HG03159 (cell line): Measurements from ENCODE around the gene SNW1.
"Not testable (repeated sequence)": the region's sequence is repeated elsewhere in the genome, so short reads cannot be mapped to it uniquely, and the experiment has no call there.

Source experiments
- ATAC-seq: cut with Tn5 transposase; IDR thresholded peaks from one replicate; pipeline ENCODE4 v1.9.1; 2021; ENCODE audit warnings: mild to moderate bottlenecking, moderate library complexity; ENCODE audit not compliant: unreplicated experiment

The SNW1 gene

DNA sequence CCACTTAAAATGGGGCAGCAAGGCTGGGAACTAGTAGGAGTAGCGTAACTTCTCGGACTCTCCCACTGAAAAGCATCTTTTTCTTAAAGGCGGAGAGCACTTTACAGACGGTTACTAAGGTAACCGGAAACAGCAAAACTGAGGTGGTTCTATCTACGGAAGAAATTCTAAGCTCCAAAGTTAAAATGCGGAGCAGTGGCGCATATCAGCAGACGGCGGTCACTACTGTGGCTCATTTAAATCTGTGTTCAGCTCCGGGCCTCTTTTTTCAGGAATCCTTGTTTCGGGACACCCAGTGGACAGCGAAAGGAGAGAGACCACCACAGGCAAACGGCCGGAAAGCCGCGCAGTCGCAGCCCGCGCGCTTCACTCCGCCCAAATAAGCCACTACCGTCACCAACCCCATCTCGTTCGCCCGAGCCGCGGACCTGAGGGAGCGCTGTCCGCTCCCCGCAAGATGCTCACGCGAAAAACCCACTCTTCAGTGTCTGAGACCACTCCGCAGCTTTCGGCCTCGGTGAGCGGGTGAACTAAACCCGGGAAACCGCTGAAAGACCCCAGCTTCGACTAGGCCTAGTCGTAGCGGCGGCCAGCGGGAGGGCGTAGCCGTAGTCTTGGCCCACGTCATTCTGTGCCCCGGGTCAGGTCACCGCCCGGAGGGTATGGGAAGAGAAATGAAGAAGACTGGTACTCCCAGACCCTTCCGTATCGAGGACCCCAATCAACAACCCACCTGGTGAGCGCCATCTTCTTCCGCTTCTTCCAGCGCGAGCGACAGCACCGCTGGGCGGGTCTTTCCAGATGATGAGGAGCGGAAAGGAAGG lies at the start of gene SNW1:
TSS of gene SNW1 (minus strand) at position 776 of the 824 bp plus-strand sequence. CDS start at position 747, 29 bp downstream.
- peak; percentile 95 for ATAC-seq

DNA sequence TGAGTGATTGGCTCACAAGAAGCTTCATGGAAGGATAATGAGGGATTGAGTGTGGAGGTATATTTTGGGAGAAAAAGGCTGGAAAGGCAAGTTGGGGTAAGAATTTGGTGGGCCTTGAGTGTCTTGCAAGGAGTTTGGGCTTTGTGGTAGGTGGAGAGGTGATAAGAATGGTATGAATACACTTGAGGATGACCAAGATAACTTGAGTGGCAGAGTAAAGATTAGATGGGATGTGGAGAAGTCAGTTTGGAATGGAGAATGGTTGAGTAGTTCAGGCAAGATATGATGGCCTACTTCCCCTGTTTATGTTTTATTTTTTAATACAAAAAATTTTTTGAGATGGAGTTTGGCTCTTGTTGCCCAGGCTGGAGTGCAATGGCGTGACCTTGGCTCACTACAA lies 48.1 kb upstream of the SNW1 start:
- no peak for ATAC-seq

DNA sequence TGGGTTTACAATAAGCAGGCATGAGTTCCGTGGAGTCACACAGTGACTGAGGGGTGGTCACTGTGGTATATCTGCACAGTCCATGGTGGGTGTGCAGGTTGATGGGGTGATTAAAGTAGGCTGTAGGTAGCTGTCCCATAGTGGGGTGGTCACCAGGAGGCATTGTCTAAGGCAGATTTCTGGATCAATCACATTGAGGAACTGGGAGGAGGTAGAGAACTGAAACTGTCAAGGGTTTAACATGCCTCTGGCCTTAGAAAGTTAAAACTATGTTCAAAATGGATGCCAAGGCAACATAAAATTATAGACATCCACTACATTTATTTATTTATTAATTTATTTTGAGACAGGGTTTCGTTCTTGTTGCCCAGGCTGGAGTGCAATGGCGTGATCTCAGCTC lies 47.3 kb upstream of the SNW1 start:
- ATAC-seq: no peak

DNA sequence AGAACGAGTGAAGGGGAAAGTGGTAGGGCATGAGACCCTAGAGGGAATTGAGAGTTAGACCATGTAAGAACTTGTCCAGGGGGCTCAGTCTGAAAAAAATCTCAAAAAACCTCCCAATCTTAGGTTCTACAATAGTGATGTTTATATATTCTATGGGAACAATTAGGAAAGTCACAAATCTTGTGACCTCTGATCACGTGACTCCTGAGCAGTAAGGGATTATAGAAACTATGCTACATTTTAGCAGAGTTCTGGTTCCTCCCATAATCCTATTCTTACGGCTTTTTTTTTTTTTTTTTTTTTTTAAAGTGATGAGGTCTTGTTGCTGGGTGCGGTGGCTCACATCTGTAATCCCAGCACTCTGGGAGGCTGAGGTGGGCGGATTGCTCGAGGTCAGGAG lies 44.8 kb upstream of the SNW1 start:
- ATAC-seq: no peak

DNA sequence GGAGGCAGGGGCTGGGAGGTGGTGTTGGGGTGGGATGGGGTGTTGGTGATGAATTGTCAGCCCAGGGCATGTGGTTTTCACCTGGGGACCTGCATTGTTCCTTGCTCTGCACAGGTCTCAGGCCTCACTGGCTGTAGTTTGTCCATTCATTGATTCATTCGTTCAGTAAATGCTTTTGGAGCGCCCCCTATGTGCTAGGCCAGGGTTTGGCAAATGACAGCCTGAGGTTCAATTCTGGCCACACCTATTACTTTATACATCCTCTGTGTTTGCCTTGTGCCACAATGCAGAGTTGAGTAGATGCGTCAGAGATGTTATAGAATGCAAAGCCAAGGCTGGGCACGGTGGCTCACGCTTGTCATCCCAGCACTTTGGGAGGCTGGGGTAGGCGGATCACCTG lies 43.6 kb upstream of the SNW1 start:
- ATAC-seq: no peak

DNA sequence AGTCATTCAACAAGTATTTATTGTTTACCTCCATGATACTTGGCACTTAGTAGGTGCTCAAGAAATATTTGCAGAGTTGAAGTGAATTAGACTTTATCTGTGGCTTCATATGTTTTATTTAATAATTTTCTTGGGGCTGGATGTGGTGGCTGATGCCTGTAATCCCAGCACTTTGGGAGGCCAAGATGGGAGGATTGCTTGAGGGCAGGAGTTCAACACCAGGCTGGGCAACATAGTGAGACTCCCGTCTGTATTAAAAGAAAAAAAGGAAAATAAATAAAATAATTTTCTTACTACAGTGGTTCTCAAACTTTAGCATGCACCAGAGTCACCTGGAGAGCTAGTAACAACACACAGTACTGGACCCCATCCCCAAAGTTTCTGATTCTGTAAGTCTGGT lies 39.9 kb upstream of the SNW1 start:
- ATAC-seq: no peak

DNA sequence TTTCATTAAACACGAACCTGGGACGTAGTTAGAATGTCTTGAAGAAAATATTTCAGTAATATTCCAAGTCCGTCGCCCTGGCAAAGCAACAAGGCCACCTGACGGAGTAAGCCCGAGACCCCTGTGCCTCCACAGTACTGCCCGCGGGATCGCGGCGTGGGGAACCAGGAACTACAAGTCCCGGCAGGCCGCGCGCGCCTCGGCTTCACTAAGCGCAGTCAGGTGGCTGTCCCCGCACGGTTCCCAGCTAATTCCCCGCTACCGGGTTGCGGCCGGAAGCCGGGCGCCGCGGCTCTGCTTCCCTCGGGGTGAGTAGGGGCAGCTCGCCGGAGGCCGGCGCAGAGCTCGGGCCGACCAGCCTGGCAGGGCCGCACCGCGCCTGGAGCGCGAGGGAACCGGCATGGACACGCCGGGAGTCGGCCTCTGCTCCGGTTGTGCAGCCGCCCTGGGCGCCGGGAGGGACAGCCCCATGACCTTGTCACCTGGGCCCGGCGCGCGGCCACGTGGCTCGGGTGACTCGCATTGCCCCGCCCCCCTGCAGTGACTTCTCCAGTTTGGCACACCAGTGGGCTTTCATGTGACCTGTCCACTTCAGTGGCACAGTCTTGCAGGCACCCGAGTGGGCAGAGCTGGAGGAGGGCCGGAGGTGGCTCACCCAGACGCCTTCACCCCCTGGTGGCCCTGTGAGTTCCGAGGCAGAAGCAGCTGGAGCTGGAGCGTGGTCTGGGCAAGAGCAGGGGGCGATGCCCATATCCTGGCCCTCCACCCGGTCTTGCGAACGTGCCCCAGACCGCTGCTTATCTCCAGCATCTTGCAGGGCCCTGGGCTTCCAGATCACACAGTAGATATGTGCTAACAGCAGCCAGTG lies 39.1 kb upstream of the SNW1 start, which contains the start of gene ADCK1:
TSS of gene ADCK1 (plus strand) at position 247 of the 868 bp plus-strand sequence. CDS start 18,870 bp downstream, outside the sequence.
- ATAC-seq: peak; percentile 93

DNA sequence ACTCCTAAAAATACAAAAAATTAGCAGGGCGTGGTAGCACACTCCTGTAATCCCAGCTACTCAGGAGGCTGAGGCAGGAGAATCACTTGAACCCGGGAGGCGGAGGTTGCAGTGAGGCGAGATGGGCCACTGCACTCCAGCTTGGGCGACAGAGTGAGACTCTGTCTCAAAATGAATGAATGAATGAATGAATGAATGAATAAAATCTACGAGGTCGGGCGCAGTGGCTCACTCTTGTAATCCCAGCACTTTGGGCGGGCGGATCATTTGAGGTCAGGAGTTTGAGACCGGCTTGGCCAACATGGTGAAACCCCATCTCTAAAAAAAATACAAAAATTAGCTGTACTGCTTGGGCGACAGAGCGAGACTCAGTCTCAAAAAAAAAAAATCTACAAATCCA lies 38.5 kb upstream of the SNW1 start:
- ATAC-seq: not testable (repeated sequence)

DNA sequence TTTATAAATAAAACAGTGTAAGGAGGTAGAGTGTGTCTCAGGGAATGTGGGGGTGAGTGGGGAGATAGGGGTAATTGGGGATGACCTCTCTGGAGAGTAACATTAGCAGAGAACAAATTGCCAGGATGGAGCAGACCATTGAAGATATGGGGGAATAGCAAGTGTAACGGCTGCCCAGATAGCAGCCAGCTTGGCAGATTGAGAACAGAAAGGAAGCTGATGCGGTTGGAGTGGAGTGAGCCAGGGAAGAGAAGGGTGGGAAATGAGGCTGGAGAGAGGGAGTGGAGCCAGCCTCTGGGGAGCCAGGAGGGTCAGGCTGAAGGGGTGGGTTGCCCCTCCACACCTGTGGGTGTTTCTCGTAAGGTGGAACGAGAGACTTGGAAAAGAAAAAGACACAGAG lies 33.4 kb upstream of the SNW1 start:
- ATAC-seq: no peak

DNA sequence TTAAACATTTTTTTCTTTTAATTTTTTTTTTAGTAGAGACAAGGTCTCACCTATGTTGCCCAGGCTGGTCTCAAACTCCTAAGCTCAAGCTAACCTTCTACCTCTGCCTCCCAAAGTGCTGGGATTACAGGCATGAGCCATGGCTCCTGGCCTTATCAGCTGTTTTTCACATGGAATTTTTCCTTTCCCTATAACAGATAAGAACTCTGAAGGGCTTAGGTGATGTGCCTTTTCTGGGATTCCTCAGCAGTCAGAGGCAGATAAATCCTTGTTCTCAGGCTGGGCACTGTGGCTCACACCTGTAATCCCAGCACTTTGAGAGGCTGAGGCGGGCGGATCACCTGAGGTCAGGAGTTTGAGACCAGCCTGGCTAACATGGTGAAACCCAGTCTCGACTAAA lies 32.3 kb upstream of the SNW1 start:
- not testable (repeated sequence) for ATAC-seq

DNA sequence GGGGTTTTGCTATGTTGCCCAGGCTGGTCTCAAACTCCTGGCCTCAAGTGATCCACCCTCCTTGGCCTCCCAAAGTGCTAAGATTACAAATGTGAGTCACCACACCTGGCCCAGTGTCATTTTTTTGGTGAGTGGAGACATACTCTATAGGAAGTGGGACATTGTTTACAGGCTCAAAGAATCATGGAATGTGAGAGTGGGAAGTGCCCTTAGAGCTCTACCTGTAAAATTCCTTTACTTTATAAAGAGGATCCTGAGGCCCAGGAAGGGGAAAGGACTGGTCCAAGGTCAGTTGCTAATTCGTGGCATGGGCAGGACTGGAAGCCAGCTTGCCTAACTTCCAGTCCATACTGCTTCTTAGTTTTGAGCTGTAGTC lies 30.3 kb upstream of the SNW1 start:
- ATAC-seq: no peak

DNA sequence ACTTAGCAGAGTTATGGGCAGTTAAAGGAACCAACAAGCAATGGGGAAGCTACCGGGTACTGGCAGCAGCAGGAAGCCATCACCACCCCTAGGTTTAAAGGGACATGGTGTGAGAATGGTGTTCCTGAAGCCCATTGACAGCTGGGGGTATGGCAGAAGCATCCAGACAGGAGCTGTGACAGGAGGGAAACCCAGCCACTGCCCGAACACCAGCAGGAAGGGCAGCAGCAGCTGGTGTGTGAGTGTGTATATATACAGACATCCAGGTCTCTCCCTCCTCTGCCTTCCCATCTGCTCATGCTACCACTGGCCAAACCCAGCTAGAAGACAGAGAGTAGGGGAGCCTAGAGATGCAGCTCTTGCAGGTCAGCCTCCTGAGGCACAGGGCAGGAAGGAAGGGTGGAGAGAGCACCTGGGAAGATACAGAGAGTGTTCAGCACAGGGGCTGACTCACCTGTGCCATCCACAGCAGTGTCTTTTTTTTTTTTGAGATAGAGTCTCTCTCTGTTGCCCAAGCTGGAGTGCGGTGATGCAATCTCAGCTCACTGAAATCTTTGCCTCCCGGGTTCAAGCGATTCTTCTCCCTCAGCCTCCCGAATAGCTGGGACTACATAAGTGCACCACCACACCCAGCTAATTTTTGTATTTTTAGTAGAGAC lies 29.7 kb upstream of the SNW1 start:
- ATAC-seq: no peak

DNA sequence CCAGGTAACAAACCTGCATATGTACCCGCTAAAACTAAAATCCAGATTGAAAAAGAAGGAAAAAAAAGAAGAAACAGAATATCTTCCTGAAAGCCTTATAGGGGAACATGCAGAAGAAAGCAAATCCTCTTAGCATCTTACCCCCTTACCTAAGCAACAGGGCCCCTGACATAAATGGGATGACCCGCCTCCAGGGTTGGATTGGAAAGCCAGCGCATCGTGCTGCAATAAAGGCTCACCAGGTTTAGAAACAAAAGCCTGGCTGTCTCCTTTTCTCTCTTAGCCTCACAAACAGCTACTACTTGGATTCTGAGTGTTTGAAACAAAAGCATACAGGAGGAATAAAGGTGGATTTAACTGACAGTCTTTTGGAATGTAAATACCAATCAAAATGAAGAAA lies 25.2 kb upstream of the SNW1 start:
- no peak for ATAC-seq

DNA sequence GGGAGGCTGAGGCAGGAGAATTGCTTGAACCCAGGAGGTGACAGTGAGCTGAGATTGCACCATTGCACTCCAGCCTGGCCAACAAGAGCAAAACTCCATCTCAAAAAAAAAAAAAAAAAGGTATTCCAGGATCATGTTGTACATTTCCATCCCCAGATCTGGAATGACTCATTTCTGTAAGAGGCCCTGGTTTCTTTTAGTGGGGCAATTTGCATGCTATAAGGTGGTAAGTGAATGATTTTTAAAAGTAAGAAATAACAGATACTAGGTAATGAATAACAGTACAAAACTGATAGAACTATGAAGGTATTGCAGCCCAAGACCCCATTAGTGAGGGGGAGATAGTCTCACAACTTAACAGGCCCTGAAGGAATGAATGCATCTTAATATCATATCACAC lies 21.2 kb upstream of the SNW1 start:
- ATAC-seq: no peak

DNA sequence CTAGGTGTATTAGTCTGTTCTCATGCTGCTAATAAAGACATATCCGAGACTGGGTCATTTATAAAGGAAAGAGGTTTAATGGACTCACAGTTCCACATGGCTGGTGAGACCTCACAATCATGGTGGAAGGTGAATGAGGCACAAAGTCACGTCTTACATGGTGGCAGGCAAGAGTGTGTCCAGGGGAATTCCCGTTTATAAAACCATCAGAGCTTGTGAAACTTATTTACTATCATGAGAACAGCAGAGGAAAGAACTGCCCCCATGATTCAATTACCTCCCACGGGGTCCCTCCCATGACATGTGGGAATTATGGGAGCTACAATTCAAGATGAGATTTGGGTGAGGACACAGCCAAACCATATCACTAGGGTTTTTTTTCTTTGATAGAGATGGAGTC lies 13.0 kb upstream of the SNW1 start:
- not testable (repeated sequence) for ATAC-seq

DNA sequence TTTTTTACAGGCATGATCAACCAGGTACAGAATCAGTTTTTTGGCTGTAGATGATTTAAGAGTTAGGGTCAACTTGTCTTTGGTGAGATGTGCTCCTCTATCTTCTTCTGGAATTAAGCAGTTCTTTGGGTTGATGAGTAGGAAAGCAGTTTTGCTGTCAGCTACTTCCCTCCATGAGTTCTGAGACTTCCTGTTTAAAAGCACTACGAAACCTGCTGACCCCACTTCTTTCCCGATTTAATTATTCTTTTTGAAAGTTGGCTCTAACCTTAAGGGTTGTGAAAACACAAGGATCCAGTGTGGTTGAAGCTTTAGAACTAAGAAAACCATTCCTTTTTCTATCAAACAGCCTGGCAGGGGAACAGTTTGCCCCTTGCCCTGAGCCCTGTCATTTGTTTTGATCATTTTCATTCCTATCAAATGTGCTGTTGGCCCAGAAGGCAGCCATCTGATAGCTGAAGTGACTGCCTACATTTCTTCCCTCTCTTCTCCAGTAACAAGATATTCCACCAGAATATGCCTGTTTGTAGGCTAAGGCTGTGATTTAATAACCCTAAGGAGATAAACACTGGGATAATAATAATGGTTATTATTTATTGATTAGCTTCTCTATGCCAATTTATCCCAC lies 7.6 kb upstream of the SNW1 start:
- ATAC-seq: not testable (repeated sequence)

DNA sequence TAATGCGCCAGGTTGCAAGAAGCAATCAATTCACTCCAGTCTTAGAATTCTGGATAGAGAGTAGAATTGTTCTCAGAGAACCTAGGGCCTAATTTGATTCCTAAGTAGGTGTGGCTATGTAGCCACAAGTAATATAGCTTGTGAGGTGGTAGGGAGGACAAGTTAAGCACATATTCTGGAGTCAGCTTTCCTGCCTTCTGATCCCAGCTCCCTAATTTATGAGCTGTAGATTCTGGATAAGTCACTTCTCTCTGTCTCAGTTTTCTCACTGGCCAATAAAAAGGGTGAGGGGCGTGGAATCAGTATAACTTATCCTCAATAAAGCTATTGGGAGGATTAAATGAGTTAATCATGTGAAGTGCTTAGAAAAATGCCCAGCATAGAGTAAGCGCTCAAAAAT lies 3.0 kb upstream of the SNW1 start:
- ATAC-seq: no peak

DNA sequence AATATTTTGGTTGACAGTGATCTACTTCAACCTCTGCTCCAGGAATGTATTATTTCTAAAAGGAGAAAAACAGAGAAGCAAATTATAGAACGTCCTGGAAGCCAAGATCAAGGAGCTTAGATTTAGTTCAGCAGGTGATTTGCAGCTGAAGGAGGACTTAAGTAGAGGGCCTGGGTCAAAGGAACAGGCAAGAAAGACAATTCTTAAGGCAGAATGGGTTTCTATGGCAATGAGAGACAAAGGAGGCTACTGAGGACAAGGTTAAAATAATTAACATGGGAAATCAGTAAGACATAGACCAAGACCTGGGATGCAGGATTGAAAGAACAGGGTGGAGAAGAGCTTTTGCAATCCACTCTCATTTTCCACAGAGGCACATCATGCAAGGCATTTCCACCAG lies 2.4 kb upstream of the SNW1 start:
- ATAC-seq: no peak

DNA sequence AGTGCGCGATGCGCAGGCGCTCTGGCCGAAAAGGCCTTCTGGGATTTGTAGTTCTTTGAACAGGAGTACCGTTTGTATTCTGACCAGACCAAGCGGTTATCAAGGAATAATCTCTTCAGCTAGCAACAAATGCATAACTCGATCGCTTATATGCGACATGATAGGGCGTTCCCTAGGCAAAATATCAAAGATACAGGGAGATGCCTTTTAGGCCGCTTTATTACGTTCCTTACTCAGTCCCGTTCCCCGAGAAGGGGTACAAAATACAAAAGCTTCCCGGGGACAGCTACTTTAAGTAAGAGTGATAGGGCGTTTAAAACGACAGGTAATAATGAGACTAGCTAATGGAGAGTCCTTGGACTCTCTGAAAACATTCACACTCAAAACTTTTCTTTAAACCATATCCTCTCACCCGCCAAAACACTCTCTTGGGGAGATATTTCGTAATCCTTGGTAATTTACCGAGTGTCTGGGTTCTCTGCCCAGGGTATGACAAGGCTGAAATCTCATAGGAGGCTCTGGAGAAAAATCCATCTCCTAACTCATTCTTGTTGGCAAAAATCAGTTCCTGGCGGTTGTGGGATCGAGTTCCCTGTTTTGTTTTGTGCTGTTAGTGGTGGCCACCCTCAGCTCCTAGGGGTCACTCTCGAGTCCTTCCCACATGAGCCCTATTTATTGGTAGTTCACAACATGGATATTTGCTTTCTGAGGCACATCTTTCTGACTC lies 412 bp upstream of the SNW1 start:
- ATAC-seq: peak; percentile 9

DNA sequence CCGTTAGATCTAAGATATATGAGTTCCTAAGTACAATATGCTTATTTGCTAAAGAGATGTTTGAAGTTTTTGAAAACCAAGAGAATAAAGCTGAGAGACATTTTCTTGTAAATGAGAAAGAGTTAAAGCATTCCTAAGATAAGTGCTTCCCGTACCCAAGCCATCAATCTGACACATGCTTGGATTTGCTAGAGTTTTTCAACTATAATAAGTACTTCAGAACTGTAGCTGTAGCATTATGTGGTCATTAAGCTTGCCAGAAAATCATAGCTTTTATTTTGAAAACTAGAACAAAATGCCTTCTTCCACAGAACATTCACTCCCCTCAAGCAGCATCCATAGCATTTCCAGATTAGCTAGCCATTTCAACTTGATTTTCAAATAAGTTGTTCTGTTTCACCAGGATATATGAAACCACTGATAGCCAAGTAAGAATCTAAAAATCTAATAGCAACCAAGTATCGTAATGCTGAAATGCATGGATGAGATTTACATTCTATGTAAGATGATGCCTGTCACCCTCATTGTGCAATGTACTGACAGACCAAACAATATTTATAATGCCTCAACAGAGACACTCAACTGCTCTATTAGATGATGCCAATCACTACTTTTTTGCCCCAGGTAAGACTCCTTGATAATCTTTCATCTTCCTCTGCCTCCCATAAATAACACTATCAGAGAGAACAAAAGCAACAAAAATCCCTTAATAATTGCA lies 8.0 kb downstream of the SNW1 start:
- no peak for ATAC-seq
